ENCODE measurements around the gene P2RY13. TPM values are rescaled to one million over a fixed set of nuclear protein-coding genes. Genes with fewer than 3 reads are reported as not detected.

The P2RY13 gene
- total RNA-seq, 1 experiment from 2014 or later, result not detected

- no peak for ATAC-seq
- CTCF ChIA-PET, result interaction anchor here (1.6 kb wide), 1 partner anchor 17 kb away, joined by 5 read pairs; no protein-coding TSS in a partner anchor
- no peaks in the 10 kb centered on the region for H3K36me3 Mint-ChIP-seq
These were observed 33.4 kb upstream of the P2RY13 start for GRCh38 chr3:151362751-151363174.

GRCh38 chr3:151357463-151357850, 28.1 kb upstream of the P2RY13 start:
- DNase-seq (ENCODE audit: low spot score) (no peak), ATAC-seq (no peak)
- Mint-ChIP-seq H3K27me3 (ENCODE audit: low read depth) (no peaks in the 10 kb centered on the region), H3K36me3 (0 out of 2 replicates have a peak, but pooled peaks cover 3% of the 10 kb centered on the region), H3K9me3 (no peaks in the 10 kb centered on the region), H3K27ac (no peak overlapping the region), H3K4me3 (no peak overlapping the region), H3K4me1 (peaks cover 19% of the 10 kb centered on the region)
- TF ChIP-seq NR3C1 (CRISPR knock-in tag; conservative IDR thresholded peaks at IDR 0.05; ENCODE audit: low read depth) (no peak), USF2 (CRISPR knock-in tag; IDR thresholded peaks at IDR 0.05) (no peak), CBFB (CRISPR knock-in tag; IDR thresholded peaks at IDR 0.05; ENCODE audit: low read depth) (no peak), ZBTB21 (CRISPR knock-in tag; IDR thresholded peaks at IDR 0.05; ENCODE audit: borderline replicate concordance) (no peak)
- ChIA-PET POLR2A (no interaction called here), CTCF (interaction anchor here (1.3 kb wide), 1 partner anchor 22 kb away, joined by 6 read pairs; no protein-coding TSS in a partner anchor)

More at GRCh38 chr3:151362751-151363174, 33.4 kb upstream of the P2RY13 start:
- TF ChIP-seq OVOL2 (CRISPR knock-in tag; IDR thresholded peaks at IDR 0.05; ENCODE audit: borderline replicate concordance), result no peak
- no peak for TF ChIP-seq TEAD1 (CRISPR knock-in tag; IDR thresholded peaks at IDR 0.05)
- TF ChIP-seq NFYB (CRISPR knock-in tag; conservative IDR thresholded peaks at IDR 0.05; ENCODE audit: low read depth), result no peak
- TF ChIP-seq TP53 (CRISPR knock-in tag; IDR thresholded peaks at IDR 0.05), result no peak
- no peak for TF ChIP-seq USF2 (CRISPR knock-in tag; IDR thresholded peaks at IDR 0.05)
- TF ChIP-seq SMAD3 (CRISPR knock-in tag; IDR thresholded peaks at IDR 0.05; ENCODE audit: borderline replicate concordance), result no peak
- TF ChIP-seq NR2C2 (CRISPR knock-in tag; IDR thresholded peaks at IDR 0.05), result no peak
- no peak for TF ChIP-seq NR1H2 (CRISPR knock-in tag; IDR thresholded peaks at IDR 0.05)
- TF ChIP-seq GTF2I (CRISPR knock-in tag; conservative IDR thresholded peaks at IDR 0.05), result no peak
- TF ChIP-seq MYBL2 (CRISPR knock-in tag; IDR thresholded peaks at IDR 0.05), result no peak
- no peak for TF ChIP-seq MAX (CRISPR knock-in tag; IDR thresholded peaks at IDR 0.05)
- TF ChIP-seq SP1 (CRISPR knock-in tag; conservative IDR thresholded peaks at IDR 0.05), result no peak
- no peak for TF ChIP-seq ATF6 (CRISPR knock-in tag; IDR thresholded peaks at IDR 0.05)
- no peak for TF ChIP-seq IRF1 (CRISPR knock-in tag; IDR thresholded peaks at IDR 0.05)
- no peak for TF ChIP-seq ZNF423 (CRISPR knock-in tag; IDR thresholded peaks at IDR 0.05)
- no peak for TF ChIP-seq CREM (CRISPR knock-in tag; IDR thresholded peaks at IDR 0.05)
- TF ChIP-seq KAT7 (CRISPR knock-in tag; IDR thresholded peaks at IDR 0.05; ENCODE audit: borderline replicate concordance), result no peak
- TF ChIP-seq RELA (CRISPR knock-in tag; IDR thresholded peaks at IDR 0.05; ENCODE audit: borderline replicate concordance), result no peak
- Mint-ChIP-seq H3K27ac (no peak overlapping the region), H3K27me3 (ENCODE audit: low read depth) (no peaks in the 10 kb centered on the region), H3K4me3 (no peak overlapping the region), H3K4me1 (peaks cover 39% of the 10 kb centered on the region), H3K9me3 (no peaks in the 10 kb centered on the region)
- POLR2A ChIA-PET, result no interaction called here
- DNase-seq (ENCODE audit: low spot score), result no peak
